GOT3 (cell line): ENCODE measurements around the gene DGKD.

Experiments
- DNase-seq: peaks from one replicate; lab custom pipeline; 2025; ENCODE audit warnings: mixed read lengths; lab: John Stamatoyannopoulos, UW

Gene DGKD

DNA sequence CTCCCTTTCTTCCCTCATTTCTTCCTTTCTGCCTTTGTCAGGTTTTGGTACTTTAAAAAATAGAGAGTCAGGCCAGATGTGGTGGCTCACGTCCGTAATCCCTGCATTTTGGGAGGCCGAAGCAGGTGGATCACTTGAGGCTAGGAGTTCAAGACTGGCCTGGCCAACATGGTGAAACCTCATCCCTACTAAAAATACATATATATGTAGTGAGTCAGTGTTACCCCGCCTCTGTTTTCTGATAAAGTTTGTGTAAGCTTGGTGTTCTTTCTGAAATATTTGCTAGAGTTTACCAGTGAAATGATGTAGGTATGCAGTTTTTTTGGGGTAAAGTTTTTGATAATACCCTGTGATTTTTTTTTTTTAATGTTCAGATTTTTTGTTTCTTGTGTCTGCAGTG lies 58.8 kb downstream of the DGKD start:
- no peak for DNase-seq

DNA sequence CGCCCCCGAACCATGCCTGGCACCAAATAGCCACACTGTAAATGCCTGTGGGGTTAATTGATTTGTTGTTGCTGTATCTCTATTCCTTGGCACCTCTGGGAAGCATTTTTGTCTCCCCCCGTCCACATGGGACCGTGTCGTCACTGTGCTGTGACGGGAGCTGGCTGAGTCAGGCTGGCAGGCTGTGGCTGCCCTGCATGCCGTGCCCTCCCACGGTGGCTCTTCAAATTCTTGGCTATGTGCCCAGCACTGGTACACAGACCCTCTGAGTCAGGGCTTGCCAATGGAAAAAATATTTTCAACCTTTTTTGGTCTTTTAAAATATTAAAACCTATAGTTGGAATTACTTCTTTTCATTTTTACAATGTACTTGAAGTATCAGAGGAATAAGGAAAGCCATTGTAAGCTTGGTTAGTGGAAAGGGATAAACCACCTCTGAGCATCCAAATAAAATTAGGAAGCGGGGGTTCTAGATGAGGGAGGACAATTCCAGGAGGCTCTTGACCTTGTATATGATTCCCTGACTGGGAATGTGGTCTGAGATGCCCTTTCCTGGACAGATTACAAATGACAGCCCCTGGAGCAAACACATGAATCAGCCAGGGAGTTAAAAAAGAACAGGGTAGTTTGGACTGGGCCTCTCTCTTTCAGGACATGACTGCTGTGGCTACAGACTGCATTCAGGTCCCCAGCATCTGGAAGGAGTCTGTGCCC lies 59.4 kb downstream of the DGKD start:
- DNase-seq = peak; percentile 62

DNA sequence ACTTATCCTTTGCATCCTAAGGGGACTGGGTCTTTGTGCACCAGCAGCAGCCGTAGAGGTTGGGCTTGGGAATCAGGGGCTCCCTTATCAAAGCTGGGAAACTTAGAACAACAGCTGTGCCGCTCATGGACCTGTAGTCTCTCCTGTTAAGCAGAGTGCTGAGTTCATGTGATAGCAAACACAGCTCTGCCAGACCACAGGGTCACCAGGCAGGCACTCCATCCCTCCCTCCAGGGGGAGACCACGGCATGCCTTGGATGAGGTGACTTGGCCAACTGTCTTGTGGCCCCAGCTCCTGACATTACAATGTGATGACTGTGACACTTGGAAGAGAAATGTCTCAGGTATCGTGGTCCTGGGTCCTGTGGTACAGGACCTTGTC lies 60.0 kb downstream of the DGKD start:
- DNase-seq = no peak

DNA sequence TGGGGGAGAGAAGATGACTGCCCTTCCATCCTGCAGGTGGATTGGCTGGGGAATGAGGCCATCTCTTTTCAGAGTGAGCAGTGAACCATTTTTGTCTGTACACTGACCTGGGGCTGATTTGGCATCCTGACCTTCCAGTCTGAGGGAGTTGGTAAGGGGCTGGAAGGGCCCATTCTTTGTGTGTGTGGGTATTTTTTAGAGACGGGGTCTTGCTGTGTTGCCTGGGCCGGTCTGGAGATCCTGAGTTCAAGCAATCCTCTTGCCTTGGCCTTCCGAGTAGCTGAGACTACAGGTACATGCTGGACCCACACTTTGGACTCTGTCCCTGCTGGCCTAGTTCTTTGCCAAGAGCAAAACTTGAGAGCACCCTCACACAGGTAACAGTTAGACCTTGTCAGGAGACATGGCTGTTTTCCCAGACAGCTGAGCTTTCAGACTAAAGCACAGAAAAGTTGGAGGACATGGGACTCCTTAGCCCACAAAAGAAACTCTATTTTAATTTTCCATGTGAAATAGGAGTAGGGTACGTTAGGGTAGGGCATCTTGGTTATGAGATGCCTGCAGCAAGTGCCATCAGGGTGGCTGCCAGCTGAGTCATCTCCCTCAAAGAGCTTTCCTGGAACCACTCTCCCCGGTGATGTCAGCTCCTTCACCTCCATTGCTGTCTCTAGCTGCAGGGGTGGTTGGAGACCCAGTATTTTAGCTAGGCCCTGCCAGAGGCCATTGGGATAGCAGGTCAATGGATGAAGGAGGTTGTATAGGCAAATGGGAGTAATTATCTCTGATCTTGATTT lies 60.7 kb downstream of the DGKD start:
- no peak for DNase-seq

DNA sequence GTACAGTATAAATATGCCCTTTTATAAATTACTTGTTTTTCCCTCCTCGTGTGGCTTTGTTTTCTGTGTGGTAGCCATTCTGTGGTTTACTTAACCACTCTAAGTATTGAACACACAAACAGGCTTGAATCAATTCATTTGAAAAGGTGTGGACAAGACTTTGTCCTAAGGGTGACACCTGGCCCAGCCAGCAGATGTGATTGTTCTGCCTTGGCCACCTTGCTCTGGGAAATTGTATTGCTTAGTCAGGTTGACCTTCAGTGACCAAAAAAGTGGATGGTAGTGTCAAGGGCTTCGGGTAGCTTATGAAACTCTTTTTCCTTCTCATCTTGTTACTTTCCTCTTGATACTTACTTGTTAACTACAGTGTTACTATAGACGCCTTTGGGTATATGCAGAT lies 61.9 kb downstream of the DGKD start:
- DNase-seq = no peak

DNA sequence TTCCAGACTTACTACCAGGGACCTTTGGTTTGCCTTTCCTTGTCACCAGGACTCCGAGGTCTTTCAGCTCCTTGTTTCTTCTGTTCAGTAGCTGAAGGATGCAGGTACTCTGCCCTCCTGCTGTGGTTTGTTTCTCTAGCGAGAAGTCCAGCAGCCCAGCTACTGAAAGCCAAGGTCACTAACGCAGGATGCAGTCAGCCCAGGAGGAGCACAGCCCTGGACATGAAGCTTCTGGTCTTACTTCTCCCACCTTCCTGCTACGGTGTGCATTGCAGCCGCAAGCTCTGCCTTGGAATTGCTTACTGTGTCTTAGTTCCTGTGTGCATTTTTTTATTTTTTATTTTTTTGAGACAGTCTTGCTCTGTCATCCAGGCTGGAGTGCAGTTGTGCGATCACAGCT lies 62.4 kb downstream of the DGKD start:
- no peak for DNase-seq

DNA sequence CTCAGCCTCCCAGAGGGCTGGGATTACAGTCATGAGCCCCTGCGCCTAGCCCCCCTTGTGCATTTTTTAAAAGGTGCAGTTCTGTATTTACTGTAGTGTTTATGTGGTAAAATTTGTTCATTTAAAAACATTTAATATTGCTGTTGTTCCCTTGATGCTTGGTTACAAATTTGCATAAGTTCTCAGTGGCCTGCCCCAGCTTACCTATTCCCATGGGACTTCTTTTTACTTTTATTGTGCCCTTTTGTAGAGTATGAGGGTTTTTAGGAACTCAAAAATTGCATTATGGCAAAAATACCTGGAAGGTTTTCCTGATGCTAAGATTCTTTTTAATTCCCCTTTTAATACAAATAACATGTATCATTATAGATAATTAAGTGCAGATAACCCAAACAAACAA lies 63.0 kb downstream of the DGKD start:
- no peak for DNase-seq

DNA sequence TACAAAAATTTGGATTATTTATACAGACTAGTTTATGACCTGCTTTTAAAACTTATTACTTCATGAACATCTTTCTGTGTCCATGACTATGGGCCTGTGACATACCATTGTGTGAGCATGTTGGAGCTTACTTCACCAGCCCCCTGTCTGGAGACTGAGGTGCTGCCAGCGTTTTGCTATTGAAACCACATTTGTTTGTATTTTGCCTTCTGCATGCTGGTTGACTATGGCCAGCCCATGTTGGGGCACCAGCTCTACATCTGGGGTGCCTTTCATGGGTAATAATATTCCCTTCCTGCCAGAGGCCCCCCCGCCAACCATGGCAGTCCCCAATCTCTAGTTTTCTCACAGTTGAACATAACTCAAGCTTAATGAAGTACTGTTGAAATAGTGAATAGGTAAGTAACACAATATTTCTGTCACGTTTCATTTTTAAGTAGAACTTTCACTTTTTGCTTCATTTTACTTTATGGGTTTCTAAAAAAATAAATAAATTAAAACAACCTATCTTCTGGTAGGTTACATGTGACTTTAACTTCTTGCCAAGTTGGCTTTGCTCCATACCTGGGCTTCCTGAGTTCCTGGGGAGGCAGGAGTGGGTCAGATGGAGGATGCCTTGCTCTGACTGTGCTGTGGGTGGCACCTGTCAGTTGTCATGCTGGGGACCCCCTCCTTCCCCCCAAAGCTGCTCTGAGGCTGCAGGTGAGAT lies 63.9 kb downstream of the DGKD start:
- no peak for DNase-seq

DNA sequence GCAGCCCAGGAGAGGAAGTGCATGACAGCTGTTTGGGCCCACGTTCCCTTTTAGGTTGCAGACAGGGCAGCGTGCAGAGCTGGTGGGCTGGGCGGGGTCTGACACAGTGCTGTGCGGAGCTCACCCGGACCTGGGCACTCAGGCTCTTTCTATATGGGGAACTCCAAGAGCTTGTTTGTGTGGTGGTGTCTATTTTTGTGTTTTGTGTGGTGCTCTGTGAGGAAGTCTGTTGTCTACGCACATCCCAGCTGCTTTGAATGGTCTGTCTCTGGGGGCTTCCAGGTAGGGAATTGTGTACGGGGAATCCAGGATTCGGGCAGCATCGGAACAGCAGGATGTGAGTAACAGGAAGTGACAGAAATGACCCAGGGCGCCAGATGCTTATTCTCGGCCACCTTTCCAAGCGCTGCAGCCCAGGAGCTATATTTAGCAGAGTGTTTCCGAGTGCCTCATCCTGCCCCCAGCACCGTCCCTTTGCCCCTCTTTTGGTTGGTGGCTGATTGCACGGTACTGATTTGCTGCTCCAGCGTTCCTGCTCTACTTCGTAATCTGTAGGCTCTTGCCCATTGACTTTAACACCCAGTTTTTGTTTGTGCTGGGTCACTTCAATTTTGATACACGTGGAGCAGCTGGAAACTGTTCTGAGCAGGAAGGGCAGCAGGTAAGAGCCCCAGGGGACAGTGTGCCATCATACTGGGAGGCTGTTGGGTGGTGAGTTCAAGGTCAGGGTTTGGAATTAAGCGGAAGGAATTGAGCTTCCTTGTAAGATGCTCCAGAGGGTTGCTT lies 64.7 kb downstream of the DGKD start:
- no peak for DNase-seq

DNA sequence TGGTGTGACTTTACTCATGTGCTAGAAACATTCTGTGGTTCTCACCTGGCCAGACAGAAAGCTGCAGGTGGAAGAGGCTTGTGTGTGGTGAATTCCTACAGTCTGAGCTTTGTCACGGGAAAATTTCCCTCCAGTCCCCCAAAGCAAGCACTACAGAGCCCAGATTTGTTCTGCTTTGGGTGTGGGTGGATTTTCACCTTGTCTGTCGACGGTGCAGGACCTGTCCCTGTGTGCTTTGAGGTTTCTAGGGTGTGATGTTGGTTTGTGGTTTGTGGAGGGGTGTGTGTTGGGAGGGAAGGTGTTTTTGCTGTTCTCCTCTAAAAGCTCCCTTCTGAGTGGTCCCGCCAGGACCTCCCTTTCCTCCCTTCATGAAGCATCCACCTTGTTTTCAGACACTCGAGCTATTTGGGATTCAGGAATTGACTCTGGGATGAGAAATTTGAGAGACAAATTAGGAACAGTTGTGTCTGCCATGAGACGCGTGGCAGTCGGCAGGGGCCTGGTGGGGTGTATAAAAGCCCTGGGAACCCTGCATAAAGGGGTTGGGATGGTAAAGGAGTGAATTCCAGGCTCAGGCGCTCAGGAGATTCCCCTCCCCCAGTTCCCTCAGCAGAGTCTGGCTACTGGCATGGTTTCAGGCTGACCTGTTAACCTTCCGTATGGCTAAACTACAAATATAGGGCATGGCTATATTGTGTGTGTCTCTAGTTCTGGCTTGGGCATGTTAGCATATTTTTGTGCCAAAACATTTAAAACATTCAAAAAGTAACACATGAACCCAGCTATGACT lies 65.5 kb downstream of the DGKD start:
- DNase-seq = no peak

DNA sequence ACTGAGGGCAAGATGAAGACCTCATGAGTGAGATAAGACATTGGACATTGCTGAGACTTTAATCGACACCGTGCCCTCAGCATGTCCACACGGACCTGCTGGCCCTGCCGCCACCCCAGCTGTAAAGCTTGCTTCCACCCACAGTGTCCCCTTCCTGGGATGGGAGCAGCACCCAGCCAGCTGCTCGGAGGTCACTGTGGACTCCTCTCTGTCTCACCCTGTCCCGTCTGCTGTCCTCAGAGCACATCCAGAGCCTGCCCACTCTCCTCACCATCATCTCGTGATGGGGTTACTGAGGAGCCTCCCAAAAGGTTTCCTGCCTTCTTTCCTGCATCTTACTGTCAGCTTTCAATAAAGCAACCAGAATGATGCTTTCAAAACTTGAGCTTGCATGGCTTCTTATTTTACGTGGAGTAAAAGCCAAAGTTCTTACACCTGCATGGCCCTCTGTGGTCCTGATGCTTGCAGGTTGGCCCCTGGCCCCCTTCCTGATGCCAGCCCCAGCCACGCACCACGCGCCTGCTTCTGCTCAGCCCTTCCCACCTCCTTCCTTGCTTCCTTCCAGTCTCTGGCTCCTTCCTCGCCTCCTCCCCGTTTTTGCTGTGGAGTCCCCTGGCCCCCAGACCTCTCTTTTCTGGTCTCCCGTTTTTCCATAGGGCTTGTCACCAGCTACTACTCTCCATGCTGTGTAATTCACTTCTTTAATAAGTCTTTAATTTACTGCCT lies 67.0 kb downstream of the DGKD start:
- DNase-seq = no peak

DNA sequence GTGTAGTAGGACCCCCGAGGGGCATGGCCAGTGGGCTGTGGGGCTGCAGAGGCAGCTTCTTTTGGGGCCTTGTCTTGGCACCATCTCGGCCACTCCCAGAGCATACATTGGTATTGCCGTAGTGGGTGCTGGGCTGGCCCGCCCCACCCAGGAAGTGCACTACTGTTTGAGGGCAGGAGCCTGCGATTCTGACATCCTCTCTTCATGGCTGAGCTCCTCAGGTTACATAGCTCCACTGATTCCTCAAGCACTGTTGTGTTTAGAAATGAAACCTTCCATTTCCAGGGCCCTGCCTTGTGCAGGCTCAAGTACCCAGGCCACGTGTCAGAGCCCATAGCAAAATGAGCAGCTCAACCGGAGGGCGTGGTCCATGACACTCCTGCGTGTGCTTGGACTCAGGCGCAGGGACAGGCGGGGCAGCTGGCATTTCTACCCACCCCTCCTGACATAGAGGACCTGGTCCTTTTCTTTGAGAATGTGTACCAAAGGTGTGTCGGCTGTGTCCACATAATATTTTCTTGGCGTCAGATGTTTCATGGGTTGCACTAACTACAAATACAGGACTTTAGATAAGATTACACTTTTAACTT lies 67.9 kb downstream of the DGKD start:
- DNase-seq = no peak

DNA sequence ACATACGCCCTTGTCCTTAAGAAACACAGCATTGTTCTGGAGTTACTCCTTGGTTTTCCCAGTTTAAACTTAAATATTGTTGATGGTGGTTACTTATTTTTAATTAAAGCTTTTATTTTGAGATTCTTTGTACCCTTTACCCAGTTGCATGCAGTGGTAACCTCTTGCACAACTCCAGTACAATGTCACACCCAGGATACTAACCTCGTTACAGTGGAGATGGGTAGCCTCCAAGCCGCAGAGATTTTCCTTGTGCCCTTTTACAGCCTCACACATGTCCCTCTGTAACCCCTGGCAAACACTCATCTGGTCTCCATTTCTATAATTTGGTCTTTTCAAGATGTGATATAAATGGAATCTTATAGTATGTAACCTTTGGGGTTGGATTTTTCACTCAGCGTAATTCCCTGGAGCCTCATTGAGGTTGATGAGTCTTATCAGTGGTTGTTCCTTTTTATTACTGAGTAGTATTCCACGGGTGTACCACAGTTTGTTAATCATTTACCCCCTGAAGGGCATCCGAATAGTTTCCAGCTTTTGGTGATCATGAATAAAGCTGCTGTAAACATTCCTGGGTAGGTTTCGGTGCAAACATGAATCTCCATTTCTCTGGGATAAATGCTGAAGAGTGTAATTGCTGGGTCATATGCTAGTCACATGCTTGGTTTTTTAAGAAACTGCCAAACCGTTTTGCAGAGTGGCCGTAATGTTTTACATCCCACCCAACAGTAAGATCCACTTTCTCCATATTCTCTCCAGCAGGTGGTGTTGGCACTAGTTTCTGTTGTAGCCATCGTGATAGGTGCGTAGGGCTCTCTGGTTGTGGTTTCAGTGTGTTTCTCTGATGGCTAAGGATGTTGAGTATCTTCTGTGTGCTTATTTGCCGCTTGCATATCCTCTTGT lies 68.6 kb downstream of the DGKD start:
- no peak for DNase-seq

DNA sequence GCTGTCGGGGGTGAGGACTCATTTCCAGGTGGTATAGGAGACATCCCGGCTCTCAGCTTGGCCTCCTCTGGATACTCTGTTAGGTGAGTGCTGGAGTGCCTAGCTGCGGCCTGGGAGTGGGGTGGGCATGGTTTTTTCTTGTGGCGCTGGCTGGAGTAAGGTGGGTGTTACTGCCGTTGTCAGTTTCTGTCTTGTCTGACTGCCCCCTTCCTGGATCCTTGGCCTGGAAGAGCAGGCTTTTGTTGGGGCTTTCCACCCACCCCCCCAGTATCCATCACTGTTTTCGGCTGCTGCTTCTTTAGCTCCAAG lies 69.2 kb downstream of the DGKD start:
- DNase-seq = no peak

DNA sequence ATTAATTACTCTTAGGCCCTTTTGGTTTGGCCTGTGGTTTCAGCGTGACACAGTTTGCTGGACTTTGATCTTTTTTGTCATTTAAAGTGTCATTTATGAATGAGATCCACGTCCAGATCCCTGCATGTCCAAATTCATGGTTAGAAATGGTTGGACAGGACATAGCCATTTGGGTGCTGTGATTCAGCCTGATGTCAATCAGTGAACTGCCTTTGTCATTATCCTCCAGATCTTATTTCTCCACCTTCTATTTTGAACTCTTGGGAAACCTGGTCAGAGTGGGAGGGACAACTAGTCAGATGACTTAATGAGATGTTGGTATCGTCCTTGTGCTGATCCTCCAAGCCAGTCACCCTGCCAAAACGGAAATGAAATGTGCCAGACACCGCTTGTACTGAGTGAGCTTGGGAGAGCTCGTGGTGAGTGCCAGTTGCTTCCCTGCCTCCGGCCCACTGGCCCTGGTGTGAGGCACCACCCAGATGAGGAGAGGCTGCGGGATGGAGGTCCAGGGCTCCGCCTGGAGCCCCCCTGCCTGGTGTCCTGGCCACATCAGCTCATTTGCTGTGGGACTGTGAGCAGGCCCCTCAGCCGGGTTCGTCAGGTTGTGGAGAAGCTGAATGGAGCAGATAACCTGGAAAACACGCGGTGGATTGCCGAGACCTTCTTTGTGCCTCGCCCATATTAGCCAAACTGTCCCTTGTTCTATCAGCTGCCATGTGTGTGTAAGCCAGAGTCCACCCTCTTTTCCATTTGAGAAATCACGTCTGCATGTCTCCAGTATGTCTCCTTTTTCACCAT lies 70.1 kb downstream of the DGKD start:
- no peak for DNase-seq

DNA sequence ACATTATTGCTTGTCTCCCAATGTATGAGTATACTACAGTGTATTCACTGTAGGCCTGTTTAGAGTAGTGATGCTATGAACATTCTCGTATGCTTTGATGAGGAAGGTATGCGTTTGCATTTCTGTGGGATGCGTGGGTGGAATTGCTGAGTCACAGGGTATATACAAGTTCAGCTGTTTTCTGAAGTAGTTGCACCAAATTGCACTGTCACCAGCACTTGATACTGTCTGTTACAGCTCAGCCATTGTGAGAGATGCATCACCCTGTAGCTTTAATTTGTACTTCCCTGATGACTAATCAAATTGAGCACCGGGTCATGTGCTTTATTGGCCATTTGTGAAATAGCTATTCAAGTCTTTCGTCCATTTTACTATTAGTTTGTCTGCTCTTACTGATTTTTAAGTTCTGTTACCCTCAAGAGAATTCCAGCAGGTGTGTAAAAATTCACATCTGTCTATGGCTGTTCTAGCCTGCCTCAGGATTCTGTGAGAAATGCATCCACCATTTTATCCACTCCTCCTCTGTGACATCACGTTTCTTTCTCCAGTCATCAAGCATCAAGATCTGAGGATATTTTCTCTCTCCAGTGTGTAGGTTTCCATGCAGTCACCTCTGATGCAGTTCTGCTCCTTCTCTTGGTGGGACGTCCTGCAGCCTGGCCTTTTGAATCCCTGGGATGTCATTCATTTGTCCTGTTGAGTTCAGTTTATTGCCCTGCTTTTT lies 72.5 kb downstream of the DGKD start:
- no peak for DNase-seq

DNA sequence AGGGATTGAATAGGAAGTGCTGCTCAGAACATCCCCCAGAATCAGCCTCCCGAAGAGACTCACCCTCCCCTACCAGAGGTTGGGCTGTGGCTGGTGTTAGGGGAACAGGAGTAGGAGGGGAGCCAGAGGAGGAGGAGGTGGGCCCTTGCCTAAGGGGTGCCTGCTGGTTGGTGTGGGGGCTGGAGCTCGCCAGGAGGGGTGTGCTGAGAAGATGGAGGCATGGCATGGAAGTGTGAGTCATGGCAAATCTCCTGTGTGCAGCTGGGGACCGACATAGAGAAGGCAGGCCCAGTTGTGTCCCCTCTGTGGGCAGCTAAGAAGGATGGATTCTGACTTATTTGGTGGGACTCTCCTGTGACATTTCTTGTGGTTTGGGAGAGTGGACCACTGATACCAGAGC lies 73.7 kb downstream of the DGKD start:
- no peak for DNase-seq

DNA sequence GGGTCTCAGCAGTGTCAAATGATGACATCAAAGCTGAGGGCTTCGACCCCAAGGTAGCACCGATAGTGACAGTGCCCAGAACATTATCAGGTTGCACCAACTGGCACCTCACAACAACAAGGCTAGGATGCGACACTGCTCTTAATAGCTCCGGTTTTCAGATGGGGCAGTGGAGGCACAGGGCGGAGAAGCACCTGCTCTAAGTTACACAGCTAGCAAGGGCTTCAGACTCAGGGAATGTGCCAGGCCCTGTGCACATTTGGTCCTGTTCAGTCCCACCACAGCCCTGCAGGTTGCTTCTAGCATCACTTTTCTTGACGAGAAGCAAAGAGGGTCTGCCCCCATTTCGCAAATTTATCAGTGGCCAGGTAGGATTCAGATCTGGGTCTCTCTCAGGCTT lies 74.1 kb downstream of the DGKD start:
- no peak for DNase-seq
